Stimulated activated CD8-positive, alpha-beta memory T cell treated with anti-CD3 and anti-CD28 coated beads, Interleukin-4, amount 100 ng/mL, for 4 hours (primary cell): ENCODE data around the gene ATL1.
A peak's percentile ranks its signal among the peaks of the same experiment; 100 is the strongest.
"Not testable (repeated sequence)": the region's sequence is repeated elsewhere in the genome, so short reads cannot be mapped to it uniquely, and the experiment has no call there.

Source experiments
- DNase-seq, 2 donors: peaks; one replicate each; pipeline ENCODE4 v3.0.0-alpha.2; 2020; ENCODE audit warnings: low read depth in 2 of 2, low spot score in 1 of 2

The ATL1 gene

DNA sequence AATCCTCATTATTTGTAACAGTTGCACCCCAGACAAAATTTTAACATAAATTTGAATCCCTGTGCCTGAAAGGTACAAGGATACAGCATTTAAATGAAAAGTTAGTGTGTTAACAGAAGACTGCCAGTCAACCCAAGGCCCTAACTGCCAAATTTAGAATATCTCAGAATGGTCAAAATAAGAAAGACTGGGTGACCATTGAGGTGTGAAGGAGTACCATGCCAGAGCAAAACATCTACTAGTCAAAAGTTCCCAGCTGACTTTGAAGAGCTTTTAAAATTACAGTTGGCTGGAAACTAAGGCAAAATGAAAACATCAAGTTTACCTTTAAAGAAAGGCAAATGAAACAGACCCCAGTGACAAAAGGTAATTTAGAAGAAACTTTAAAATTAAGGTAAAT lies 89.7 kb downstream of the ATL1 start:
- DNase-seq, result no peak

- no peak for DNase-seq
Observed at GRCh38 chr14:50656776-50657175, 96.8 kb downstream of the ATL1 start.

- DNase-seq, result no peak
Observed at GRCh38 chr14:50657753-50658152, 97.8 kb downstream of the ATL1 start.

GRCh38 chr14:50658203-50658602 lies 98.3 kb downstream of the ATL1 start:
- no peak for DNase-seq

DNA sequence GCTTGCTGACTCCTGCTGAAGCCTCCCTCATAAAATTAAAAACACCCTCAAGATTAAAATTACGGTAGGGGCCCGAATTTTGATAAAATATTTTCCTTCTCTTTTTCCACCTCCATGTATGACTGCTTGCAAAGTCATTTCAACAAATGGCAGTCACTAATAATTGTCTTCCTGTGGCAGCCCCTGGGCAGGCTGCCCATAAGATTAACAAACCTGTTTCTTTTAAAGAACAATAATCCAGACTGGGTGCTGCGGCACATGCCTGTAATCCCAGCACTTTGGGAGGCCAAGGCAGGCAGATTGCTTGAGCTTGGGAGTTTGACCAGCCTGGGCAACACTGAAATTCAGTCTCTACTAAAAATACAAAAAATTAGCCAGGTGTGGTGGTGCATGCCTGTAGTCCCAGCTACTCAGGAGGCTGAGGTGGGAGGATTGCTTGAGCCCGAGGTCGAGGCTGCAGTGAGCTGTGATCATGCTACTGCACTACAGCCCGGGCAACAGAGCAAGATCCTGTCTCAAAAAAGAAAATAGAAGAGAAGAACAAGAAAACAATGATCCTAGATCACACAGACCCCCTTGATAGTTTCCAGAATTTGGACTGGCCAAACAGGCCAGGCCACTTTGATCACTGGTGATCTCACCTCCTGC lies 99.5 kb downstream of the ATL1 start:
- no peak for DNase-seq

DNA sequence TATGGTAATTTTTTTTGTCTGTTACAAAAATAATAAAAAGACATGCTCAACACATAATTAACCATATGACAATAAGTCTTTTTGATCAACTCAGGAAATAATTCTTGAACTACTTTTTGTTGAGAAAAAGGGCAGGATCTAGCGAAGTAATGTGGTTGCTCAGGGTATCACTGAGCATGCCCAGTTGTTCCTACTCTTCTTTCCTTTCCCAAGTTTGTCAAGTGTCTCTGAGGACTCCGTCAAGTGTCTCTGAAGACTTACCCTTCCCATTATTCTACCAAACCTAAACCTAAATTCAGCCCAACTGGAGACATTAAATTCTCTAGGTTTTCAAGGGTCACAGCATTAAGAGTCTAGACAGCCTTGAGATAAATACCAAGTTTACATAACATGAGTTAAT lies 104.6 kb downstream of the ATL1 start:
- DNase-seq, result not testable (repeated sequence)

GRCh38 chr14:50665300-50665699 lies 105.4 kb downstream of the ATL1 start:
- DNase-seq, result not testable (repeated sequence)

GRCh38 chr14:50666772-50667683 lies 107.1 kb downstream of the ATL1 start:
- DNase-seq, result peak in 1 of 2 donors; percentile 0

- peak in 1 of 2 donors; percentile 2 for DNase-seq
Observed at GRCh38 chr14:50667684-50667995, 107.7 kb downstream of the ATL1 start.

DNA sequence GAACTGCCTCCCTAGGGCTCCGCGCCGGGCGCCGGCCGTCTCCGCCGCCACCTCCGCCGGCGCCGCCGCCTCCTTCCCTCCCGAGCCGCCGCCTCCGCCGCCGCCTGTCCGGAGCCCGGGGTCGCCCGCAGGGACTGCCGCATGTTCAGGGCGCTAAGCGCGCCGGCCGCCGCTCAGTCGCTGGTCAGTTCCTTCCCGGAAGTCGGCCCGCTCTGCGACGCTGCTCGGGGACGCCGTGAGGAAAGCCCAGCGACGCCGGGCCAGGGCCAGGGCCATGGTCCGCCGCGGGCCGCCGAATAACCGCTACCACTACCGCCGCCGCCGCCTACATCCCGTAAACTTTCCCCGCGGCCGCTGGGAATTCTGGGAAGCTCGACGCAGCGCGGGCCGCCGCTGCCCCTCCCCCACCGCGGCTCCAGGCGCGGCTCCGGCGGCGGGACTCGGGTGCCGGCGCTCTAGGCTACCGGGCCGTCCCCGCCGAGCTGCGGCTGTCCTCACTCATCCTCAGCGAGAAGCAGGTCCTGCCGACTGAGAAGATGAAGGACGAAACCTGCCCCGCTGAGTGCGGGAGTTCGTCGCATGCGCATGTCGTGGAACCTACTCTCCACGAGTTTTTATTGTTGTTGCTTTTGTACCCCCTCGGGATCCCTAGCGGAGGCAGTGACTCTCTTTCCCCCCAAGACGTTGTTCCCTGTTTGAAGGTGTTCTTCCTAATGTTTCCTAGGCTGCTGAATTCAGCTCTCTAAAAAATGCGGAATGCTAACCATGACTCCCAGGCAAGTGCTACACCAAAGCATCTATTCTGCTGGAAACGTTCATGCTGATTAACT lies 108.3 kb downstream of the ATL1 start, which contains the start of gene SAV1:
TSS of gene SAV1 (minus strand) at position 311 of the 830 bp plus-strand sequence. CDS start 339 bp downstream, outside the sequence.
- peak; percentile 7 to 8 for DNase-seq

DNA sequence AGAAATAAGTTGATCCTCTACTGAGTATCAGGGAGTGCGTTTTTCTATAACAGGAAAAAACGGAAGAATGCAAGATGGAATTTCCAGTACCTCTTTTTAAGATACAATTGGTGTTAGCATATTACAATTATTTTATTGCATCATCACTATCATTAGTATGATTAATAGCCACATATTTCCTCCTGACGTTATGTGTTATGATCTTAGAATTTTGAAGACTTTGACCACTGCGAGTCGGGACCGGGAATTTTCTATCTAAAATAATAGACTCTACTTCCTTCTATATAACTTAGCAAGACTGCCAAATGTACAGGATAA lies 108.8 kb downstream of the ATL1 start:
- no peak for DNase-seq

DNA sequence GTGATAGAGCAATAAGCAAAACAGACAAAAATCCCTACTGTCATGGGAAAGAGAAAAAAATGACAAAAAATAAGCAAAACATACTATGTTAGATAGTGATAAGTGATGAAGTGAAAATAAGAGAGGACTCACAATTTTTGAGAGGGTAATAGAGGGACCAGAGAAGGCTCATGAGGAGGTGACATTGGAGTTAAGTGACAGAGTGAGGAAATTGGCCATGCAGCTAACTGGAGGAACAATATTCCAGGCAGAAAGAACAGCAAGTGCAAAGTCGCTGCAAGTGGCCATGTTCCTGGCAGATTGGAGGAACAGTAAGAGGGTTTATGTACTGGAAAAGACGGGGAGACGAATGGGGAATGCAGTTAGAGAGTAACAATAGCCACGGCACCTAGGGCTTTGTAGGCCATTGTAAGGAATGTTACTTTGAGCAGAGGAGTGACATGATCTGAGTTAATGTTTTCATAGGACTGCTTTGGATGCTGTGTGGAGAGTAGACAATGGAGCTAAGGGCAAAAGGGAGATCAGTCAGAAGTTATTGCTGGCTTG lies 109.6 kb downstream of the ATL1 start:
- DNase-seq, result no peak

DNA sequence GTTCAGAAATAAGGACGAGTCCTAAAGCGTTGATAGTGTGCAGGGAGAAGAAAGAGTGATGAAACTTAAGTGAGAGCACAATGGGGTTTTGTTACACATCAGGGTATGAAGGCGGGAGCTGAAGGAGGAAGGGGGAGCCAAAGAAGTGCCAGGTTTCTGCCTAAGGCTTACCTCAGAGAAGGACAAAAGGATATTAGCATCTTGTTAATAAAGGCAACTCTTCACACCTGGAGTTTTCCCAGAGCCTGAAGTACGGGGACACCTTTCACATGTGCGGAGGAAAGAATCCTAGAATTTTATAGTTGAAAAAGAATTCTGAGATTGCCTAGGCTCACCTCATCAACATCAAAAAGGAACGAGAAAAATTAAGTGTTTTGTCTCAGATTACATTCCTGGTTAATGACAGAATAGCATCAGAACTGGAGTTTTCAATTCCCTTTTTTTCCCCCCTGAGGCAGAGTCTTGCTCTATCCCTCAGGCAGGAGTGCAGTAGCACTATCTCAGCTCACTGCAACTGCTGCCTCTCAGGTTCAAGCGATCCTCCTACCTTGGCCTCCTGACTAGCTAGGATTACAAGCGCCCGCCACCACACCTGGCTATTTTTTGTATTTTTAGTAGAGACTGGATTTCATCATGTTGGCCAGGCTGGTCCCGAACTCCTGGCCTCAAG lies 110.4 kb downstream of the ATL1 start:
- no peak for DNase-seq

DNA sequence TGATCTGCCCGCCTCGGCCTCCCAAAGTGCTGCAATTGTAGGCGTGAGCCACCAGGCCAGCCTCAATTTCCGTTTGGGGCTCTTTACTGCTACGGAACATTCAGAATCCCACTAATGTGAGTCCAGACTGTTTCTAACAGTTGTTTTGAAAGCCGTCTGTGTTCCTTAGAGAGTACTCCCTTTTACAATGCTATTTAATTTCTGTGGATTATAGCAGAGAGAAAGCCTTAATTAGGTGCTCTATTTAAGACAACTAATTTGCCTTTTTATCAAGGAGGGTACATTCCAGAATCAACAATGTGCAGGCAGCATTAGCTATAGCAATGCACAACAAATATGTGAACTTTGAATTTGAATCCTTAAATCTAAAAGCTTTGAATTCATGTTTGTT lies 110.9 kb downstream of the ATL1 start:
- no peak for DNase-seq

- no peak for DNase-seq
Observed at GRCh38 chr14:50675597-50675996, 115.7 kb downstream of the ATL1 start.

DNA sequence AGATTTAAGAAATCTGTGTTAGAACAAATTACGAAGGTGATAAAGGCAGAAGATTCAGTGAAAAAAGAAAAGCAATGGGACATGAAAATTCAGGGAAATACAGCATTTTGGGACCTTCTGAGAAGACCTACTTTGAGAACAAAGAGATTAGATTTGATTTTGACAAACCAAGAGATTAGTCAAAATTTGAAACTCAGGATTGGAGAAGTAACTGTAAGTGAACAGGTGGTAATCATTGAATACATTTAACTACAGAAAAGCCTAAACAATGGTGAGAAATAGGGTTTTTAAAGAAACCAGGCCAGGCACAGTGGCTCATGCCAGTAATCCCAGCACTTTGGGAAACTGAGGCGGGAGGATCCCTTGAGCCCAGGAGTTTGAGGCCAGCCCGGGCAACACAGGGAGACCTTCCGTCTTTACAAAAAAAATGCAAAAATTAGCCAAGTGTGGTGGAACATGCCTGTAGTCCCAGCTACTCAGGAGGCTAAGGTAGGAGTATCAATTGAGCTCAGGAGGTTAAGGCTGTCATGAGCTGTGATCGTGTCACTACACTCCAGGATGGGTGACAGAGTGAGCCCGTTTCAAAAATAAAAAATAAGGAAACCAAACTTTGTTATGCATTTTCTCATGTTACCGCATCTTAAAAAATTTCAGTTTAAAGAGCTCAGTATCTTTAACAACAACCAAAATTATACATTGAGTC lies 117.0 kb downstream of the ATL1 start:
- DNase-seq, result no peak

GRCh38 chr14:50677527-50678063 lies 117.7 kb downstream of the ATL1 start:
- no peak for DNase-seq

- DNase-seq, result no peak
Observed at GRCh38 chr14:50678163-50678562, 118.2 kb downstream of the ATL1 start.

DNA sequence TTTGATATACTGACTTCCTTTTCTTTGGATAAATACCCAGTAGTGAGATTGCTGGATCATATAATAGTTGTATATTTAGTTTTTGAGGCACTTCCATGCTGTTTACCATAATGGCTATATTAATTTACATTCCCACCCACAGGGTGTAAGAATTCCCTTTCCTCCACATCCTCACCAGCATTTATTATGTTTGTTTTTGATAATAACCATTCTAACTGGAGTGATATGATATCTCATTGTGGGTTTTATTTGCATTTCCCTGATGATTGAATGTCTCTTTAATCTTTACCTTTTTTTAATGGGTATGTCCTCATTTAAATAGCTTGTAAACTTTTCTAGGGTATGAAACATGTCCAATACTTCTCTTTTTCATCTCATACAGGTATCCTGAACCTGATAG lies 119.7 kb downstream of the ATL1 start:
- DNase-seq, result no peak
